Measurements from ENCODE around the gene CLEC2L. TPM values are rescaled to one million over a fixed set of nuclear protein-coding genes. Genes with fewer than 3 reads are reported as not detected.

The CLEC2L gene
- total RNA-seq, 6 experiments from 2014 or later: not detected

DNA sequence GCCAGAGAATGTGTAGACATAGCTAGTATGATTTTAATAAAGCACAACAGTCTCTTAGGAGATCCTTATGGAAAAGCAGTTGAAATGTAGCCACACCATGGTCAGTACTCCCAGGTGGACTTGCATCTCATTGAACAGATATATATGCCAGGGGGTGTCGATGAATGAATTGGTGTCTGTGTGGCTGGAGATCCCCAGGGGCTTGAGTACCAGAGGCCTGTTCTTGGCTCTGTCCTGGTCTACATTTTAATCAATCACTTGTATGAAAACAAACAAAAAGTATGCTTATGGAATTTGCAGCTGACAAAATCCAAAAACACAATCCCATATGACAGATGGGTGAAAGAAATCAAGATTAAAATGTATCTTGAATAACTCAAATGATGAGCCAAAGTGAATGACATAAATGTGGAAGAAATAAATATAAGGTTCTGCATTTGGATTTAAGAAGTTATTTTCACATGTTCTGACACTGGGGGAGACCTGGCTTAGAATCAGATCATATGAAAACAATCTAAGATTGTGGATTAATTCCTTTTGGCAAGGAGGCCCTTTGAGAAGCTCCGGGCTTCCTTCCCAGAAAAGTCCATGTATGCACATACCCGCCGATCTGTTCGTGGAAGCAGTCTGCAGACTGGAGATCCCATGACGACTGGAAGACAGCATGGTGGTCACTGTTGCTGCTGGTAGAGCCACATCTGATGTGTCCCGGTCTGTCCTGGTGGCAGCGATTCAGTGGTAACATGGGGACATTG is 15.6 kb downstream of the CLEC2L start:
- Mint-ChIP-seq H3K27me3 (ENCODE audit: insufficient read depth) (peaks cover 39% of the 10 kb centered on the region), H3K9me3 (no peaks in the 10 kb centered on the region), H3K4me1 (ENCODE audit: low read depth) (no peaks in the 10 kb centered on the region), H3K36me3 (ENCODE audit: low read depth) (no peaks in the 10 kb centered on the region), H3K4me3 (no peak overlapping the region), H3K27ac (no peak overlapping the region)
- TF ChIP-seq, protein P1, sequence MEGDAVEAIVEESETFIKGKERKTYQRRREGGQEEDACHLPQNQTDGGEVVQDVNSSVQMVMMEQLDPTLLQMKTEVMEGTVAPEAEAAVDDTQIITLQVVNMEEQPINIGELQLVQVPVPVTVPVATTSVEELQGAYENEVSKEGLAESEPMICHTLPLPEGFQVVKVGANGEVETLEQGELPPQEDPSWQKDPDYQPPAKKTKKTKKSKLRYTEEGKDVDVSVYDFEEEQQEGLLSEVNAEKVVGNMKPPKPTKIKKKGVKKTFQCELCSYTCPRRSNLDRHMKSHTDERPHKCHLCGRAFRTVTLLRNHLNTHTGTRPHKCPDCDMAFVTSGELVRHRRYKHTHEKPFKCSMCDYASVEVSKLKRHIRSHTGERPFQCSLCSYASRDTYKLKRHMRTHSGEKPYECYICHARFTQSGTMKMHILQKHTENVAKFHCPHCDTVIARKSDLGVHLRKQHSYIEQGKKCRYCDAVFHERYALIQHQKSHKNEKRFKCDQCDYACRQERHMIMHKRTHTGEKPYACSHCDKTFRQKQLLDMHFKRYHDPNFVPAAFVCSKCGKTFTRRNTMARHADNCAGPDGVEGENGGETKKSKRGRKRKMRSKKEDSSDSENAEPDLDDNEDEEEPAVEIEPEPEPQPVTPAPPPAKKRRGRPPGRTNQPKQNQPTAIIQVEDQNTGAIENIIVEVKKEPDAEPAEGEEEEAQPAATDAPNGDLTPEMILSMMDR (IDR thresholded peaks at IDR 0.05): no peak
- DNase-seq: no peak

DNA sequence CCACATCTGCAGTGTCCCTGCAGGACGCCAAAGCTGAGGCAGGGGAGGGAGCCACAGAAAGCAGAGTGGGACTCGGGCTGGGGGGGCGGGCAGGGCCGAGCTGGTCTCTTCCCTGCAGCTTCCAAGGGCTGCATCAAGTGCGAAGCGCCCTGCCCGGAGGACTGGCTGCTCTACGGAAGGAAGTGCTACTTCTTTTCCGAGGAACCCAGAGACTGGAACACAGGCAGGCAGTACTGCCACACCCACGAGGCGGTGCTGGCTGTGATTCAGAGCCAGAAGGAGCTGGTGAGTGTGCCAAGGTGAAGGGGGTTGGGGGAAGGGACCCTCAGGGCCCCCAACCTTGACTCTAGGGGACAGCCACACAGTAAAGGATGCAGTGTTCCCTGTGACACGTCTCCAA is 16.7 kb downstream of the CLEC2L start:
- H3K9me3 Mint-ChIP-seq: no peaks in the 10 kb centered on the region
- TF ChIP-seq, protein P1 (IDR thresholded peaks at IDR 0.05): no peak
- no peaks in the 10 kb centered on the region for H3K4me1 Mint-ChIP-seq (ENCODE audit: low read depth)
- no peak overlapping the region for H3K4me3 Mint-ChIP-seq
- no peaks in the 10 kb centered on the region for H3K36me3 Mint-ChIP-seq (ENCODE audit: low read depth)
- H3K27me3 Mint-ChIP-seq (ENCODE audit: insufficient read depth): peaks cover 44% of the 10 kb centered on the region
- no peak overlapping the region for H3K27ac Mint-ChIP-seq
- no peak for DNase-seq

DNA sequence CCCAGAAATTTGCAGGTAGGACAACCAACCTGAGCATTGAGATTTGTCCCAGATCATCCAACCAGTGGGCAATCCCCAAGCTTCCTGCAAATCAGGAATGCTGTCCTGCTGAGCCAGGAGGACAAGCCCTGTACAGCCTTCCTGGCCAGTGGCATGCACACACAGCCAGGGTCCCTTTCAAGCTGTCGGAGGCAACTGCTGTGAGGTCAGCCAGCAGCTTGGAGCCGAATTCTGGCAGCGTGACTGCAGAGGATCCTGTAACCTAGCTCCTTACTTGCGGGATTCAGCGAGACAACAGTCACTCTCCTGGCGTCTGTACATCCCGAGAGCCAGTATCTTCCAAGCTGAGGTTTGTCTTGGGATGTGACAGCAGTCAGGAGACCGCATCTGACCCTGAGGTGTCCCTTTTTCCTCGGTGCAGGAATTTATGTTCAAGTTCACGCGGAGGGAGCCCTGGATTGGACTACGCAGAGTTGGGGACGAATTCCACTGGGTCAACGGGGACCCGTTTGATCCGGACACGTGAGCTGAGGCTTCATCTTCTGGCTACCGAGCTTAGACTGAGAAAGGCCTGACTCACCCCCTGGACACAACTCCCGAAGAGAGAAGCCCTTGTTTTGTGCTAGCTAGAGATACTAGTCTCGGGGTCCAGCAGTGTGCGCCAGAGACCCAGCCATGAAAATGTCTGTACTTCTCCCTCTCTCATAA is 18.3 kb downstream of the CLEC2L start:
- Mint-ChIP-seq H3K4me3 (no peak overlapping the region), H3K9me3 (no peaks in the 10 kb centered on the region), H3K27ac (no peak overlapping the region), H3K36me3 (ENCODE audit: low read depth) (no peaks in the 10 kb centered on the region), H3K4me1 (ENCODE audit: low read depth) (no peaks in the 10 kb centered on the region), H3K27me3 (ENCODE audit: insufficient read depth) (peaks cover 42% of the 10 kb centered on the region)
- TF ChIP-seq, protein P1 (IDR thresholded peaks at IDR 0.05): no peak
- DNase-seq: no peak

DNA sequence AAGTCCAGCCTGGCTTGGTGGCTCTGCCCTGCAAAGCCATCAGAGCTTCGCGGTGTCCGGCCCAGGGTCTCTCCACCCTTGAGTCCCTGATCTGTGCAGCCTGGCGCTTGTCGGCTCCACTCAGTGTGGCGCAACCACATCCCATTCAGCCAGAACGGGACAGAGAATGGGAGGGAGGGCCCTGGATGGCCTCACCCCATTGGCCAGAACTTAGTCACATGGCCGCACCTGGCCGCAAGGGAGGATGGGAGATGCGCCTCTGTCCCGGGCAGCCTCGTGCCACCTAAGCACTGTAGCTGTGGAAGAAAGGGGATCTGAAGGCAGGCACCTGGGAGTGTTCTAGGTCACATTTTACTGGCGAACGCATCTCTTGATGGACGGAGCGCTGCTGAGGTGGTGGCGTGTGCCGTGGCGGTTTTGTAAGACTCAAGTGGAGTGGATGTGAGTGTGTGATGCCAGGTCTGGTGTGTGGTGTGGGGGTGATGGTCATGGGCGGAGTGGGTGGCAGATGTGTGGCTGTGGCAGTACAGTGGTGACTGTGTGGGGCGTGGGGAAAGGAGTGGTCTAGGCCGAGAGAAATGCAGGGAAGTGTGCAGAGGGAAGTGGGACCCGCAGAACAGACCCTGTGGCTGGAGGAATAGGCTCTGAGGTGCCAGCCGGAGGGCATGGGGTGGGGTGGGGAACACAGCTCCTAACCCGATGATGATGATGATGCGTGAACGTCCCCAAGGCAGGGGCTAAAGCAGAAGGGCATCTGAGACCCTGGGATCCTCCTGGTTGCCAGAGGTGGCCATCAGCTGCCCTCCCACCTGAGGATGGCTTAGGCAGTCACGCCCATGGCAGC is 19.0 kb downstream of the CLEC2L start:
- TF ChIP-seq, protein P1 (IDR thresholded peaks at IDR 0.05): no peak
- Mint-ChIP-seq H3K27me3 (ENCODE audit: insufficient read depth) (peaks cover 42% of the 10 kb centered on the region), H3K4me1 (ENCODE audit: low read depth) (no peaks in the 10 kb centered on the region), H3K9me3 (no peaks in the 10 kb centered on the region), H3K4me3 (no peak overlapping the region), H3K27ac (no peak overlapping the region), H3K36me3 (ENCODE audit: low read depth) (no peaks in the 10 kb centered on the region)
- no peak for DNase-seq

GRCh38 chr7:139543801-139544603 is 20.5 kb downstream of the CLEC2L start:
- Mint-ChIP-seq H3K9me3 (no peaks in the 10 kb centered on the region), H3K4me3 (no peak overlapping the region), H3K4me1 (ENCODE audit: low read depth) (no peaks in the 10 kb centered on the region), H3K27ac (no peak overlapping the region), H3K36me3 (ENCODE audit: low read depth) (no peaks in the 10 kb centered on the region), H3K27me3 (ENCODE audit: insufficient read depth) (peaks cover 36% of the 10 kb centered on the region)
- no peak for DNase-seq
- TF ChIP-seq, protein P1 (IDR thresholded peaks at IDR 0.05): no peak
